GM23338 (cell line): ENCODE data around the gene ALKAL2.

Experiments
- CTCF ChIP-seq, 2 experiments: fragments of 200-600 bp in 1 of 2; sonication (generic) in 1 of 2; conservative IDR thresholded peaks; 2 replicates each; pipeline versions ENCODE4 v1.5.1 to v1.6.1; 2016 to 2017; ENCODE audit warnings: antibody characterized with exemption in 2 of 2, low read depth in 2 of 2, mild to moderate bottlenecking in 2 of 2, moderate library complexity in 1 of 2
- EZH2 ChIP-seq: fragments of 200-600 bp; sonication (generic); IDR thresholded peaks from one replicate; pipeline ENCODE4 v1.8.0; 2017; ENCODE audit warnings: antibody characterized with exemption, mild to moderate bottlenecking, low read depth; ENCODE audit not compliant: unreplicated experiment
- JUNB ChIP-seq: IDR thresholded peaks from one replicate; pipeline ENCODE4 v1.6.1; 2016; ENCODE audit warnings: antibody characterized with exemption; ENCODE audit not compliant: unreplicated experiment
- TF ChIP-seq, protein P1 (sequence below): IDR thresholded peaks from one replicate; pipeline ENCODE4 v1.6.1; 2018; ENCODE audit warnings: antibody characterized with exemption; ENCODE audit not compliant: unreplicated experiment

DNA sequence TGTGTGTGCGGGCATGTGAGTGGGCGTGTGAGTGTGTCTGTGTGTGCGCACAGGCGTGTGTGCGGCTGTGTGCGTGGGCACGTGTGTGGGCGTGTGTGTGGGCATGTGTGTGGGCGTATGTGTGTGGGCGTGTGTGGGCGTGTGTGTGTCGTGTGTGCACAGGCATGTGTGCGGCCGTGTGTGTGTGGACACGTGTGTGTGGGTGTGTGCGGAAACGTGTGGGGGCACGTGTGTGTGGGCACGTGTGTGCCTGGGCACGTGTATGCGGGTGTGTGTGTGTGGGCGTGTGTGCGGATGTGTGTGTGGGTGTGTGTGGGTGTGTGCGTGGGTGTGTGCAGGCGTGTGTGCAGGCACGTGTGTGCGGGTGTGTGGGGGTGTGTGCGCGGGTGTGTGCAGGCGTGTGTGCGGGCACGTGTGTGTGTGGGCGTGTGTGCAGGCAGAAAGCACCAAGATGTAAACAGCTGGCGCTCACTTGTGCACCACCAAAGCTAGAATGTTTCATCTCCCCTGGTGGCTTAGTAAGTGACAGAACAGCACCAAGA, 31.2 kb upstream of the ALKAL2 start:
- TF ChIP-seq CTCF (conservative IDR thresholded peaks at IDR 0.05; ENCODE audit: low read depth in 2 of 2) (no peak), EZH2 (no peak), JUNB (no peak)
- TF ChIP-seq, protein P1, sequence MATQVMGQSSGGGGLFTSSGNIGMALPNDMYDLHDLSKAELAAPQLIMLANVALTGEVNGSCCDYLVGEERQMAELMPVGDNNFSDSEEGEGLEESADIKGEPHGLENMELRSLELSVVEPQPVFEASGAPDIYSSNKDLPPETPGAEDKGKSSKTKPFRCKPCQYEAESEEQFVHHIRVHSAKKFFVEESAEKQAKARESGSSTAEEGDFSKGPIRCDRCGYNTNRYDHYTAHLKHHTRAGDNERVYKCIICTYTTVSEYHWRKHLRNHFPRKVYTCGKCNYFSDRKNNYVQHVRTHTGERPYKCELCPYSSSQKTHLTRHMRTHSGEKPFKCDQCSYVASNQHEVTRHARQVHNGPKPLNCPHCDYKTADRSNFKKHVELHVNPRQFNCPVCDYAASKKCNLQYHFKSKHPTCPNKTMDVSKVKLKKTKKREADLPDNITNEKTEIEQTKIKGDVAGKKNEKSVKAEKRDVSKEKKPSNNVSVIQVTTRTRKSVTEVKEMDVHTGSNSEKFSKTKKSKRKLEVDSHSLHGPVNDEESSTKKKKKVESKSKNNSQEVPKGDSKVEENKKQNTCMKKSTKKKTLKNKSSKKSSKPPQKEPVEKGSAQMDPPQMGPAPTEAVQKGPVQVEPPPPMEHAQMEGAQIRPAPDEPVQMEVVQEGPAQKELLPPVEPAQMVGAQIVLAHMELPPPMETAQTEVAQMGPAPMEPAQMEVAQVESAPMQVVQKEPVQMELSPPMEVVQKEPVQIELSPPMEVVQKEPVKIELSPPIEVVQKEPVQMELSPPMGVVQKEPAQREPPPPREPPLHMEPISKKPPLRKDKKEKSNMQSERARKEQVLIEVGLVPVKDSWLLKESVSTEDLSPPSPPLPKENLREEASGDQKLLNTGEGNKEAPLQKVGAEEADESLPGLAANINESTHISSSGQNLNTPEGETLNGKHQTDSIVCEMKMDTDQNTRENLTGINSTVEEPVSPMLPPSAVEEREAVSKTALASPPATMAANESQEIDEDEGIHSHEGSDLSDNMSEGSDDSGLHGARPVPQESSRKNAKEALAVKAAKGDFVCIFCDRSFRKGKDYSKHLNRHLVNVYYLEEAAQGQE = no peak
